HG02852 (cell line): ENCODE data around the gene CCDC60.

Experiments
- ATAC-seq: cut with Tn5 transposase; IDR thresholded peaks from one replicate; pipeline ENCODE4 v1.9.1; 2021; ENCODE audit warnings: mild to moderate bottlenecking, moderate library complexity; ENCODE audit not compliant: unreplicated experiment

CCDC60 gene

DNA sequence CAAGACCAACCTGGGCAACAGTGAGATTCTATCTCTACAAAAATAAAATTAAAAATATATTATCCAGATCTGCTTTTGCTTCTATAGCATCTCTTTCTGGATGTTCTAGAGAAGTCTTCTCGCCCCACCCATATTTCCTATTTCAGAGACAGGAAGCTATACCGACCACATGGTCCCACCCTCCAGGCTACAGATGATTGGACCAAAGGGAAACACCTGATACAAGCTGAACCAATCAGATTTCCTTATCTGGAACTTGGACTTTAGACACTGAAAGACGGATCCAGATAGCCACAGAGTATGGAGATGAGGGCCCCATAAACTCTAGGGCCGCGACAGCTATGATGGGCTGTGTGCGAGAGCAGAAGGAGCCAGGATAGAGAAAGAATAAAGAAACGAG is 48.7 kb downstream of the CCDC60 start:
- no peak for ATAC-seq

DNA sequence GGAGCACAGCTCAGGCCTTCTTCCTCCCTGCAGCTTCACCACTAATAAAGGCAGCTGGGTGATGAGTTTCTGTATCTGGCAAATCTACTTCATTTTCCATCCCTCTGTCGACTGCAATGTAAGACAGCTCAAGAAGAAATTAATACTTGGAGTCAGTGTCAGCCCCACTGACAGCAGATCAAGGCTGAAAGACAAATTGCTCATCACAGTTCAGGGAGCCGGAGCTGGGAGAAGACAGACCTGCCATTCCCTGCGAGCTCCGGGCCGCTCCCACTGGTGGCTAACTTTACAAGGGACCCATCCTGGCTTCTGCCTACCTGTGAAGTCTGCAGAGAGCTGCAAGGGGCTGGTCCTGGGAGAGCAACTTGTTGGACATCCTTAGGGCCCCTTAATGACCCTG is 49.8 kb downstream of the CCDC60 start:
- no peak for ATAC-seq

DNA sequence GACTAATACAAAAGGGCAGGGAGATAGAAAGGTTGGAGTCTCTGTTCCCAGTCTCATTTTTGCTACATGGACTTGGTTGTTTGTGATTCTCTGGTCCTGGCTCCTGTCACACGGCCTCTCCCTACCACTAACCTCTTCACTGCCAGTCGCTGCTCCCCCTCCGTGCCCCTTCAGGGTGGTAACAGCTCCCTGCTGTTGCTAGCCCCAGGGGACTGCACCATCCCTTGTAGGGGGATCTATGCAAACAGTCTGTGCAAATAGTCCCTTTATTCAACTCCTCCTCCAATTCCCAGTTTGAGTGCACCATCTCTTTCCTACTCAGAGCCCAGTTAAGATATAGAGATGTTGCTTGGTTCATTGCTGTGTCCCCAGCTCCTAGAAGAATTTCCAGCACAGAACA is 51.1 kb downstream of the CCDC60 start:
- no peak for ATAC-seq

DNA sequence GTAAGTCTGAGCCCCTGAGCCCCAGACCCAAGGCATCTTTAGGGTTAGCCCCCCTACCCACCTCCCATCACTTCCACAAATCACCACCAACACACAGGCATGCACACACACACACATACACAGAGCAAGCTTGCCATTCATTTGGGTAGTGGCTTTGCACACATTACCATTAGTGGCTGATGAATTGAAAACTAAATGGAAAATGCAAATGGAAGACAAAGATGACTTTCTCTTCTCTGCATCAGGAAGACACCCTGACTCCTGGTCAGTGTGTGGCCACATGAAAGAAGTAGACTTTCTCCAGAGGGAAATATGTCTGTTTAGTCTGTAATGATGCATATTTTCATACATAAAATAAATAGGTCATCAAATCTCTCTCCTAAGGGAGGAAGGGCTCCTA is 55.2 kb downstream of the CCDC60 start:
- ATAC-seq = no peak

DNA sequence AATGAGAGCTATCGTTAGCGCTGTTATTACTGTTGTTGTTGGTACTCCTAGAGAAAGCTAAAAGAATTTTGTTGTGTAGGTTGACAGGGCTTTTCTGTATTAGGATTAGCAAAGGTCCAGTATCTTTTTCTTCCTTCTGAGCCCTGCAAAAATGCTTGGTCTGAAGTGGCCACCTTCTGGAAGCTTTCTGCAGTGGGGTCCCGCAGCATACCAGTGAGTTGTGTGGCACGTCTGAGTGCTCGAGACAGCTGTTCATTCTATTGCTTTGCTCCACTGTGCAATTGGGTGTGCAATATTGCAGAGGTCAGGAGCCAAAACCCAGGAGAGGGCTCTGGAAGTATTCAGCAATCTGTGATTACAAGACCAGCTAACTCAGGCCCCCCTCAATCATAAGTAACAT is 57.1 kb downstream of the CCDC60 start:
- no peak for ATAC-seq

DNA sequence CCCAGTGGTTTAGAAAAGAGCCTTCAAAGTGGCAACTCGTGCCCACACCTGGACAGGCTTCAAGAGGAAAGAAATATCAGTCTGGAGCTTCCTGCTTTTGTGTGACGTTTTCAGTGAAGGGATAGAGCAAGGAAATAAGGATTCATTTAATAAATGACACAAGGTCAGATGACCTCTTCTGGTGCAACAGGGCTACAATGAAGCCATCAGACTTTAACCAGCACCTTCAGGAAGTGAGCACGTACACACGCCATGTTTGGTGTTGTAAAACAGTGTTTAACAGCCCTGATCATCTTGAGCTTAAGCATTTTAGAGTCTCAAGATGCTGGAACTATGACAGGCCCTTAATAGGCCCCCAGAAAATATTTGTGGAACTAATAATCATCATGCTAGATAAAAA is 59.1 kb downstream of the CCDC60 start:
- ATAC-seq = no peak

DNA sequence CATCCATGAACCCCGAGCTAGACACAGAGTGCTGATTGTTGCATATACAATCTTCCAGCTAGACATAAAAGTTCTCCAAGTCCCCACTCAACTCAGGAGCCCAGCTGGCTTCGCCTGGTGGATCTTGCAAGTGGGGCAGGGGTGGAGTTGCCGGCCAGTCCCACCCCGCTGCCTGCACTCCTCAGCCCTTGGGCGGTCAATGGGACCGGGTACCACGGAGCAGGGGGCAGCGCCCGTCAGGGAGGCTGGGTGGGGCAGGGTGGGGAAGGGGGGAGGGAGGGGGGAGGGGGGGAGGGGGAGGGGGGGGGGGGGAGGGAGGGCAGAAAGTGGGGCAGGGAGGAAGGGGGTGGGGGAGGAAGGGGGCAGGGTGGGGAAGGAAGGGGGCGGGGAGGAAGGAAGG is 63.0 kb downstream of the CCDC60 start:
- ATAC-seq = no peak

DNA sequence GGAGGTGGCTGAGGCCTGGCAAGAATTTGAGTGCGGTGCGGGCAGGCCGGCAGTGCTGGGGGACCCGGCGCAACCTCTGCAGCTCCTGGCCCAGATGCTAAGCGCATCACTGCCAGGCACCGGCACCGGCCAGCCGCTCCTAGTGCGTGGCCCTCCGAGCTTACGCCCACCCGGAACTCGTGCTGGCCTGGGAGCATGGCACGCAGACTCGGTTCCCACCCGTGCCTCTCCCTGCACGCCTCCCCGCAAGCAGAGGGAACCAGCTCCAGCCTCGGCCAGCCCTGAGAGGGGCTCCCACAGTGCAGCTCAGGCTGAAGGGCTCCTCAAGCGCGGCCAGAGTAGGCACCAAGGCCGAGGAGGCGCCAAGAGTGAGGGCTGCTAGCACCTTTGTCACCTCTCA is 63.7 kb downstream of the CCDC60 start:
- no peak for ATAC-seq

DNA sequence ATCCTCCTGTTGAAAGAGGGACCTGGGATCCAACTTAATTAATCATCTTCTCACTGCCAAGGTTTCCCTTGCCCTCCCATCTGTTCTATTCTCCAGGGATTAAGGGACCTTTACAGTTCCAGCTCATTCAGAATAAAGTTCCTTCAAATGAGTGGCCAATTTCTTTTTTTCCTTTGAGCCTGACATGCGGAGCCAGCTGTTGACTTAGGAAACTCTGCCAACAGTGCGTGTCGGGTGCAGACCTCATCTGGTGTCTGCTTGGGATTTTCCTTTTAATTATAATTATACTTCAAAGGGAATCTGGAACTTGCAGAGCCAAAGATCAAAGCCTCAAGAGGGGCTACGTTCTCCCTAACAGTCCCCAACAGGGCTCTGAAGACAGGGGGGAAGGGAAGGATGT is 64.8 kb downstream of the CCDC60 start:
- no peak for ATAC-seq

DNA sequence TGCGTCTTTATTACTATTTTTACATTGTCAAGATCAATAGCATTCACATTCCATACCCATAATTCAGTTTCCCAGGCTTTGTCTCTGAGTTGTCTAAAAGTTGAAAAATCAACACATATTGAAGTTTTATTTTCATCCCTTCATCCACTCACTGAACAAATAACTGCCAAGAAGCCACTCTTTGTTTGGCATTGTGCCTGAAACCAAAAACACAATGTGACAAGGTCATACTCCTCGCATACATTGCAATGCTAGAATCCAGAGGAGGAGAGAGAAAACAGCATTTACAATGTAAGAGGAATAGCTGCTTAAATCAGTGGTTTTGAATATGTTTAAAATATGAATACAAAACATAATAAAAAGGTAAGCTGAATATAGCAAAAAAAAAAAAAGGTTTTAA is 71.8 kb downstream of the CCDC60 start:
- no peak for ATAC-seq

DNA sequence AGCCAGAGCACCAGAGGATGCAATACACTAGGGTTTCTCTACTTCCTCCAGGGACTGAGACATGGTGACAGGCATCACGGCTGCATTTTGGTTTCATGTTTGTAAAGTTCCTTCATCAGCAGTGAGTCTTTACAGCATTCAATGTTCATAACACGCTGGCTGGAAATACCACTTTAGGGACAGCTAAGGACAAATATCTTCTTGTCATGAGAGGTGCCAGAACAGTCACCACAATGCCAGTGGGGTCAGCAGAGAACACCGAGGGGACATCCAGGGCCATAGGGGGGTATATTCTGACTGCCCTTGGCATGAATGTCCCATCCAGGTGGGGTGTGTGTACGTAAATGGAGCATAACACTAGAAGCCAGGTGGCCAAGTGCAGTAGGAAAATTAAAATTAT is 72.3 kb downstream of the CCDC60 start:
- no peak for ATAC-seq

DNA sequence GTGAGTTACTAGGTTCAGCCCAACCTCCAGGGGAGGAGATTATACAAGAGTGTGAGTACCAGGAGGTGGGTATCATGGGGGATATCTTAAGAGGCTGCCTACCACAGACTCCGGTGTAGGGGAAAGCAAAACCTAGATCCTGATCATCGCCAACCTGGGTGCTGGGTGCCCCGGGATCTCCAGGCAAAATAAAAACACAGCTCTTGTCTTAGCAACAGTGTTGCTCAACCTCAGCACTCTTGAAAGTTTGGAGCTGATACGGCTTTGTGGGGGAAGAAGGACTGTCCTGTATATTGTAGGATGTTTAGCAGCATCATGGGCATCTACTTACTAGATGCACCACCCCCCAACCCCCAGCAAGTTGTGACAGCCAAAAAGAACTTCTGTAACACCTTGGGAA is 74.5 kb downstream of the CCDC60 start:
- ATAC-seq = no peak

DNA sequence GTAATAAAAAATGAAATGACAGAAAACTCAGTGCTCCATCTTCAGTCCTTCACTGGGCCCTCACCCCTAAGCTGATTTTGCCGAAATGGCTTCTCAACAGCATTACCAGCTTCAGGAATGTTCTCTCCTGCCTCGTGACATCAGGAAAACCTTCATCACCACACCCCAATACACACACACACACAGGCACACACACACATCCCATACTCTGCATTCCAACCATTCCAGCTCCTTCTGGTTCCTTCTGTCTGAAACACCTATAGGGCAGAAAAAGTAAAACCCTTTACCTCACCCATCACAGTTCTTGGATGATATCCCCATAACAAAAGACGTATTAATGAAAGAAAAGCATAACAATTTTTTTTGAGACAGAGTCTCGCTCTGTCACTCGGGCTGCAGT is 75.9 kb downstream of the CCDC60 start:
- ATAC-seq = no peak

DNA sequence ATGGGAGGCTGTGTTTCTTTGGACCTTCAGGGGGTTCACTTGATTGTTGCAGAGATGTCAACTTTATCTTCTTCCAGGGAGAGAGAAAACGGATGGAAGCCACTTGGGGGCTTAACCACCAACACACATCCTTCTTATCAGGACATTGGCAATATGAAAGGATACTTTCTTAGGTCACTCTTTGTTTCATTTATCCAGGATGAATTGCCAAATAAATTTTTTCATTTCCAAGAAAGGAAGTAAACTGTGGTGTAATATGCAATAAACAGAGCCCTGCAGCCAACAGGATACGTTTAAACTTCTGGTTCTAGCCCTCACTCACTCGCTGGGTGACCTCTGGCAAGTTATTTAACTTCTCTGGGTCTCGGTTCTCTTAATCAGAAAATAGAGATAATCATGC is 77.8 kb downstream of the CCDC60 start:
- ATAC-seq = no peak

DNA sequence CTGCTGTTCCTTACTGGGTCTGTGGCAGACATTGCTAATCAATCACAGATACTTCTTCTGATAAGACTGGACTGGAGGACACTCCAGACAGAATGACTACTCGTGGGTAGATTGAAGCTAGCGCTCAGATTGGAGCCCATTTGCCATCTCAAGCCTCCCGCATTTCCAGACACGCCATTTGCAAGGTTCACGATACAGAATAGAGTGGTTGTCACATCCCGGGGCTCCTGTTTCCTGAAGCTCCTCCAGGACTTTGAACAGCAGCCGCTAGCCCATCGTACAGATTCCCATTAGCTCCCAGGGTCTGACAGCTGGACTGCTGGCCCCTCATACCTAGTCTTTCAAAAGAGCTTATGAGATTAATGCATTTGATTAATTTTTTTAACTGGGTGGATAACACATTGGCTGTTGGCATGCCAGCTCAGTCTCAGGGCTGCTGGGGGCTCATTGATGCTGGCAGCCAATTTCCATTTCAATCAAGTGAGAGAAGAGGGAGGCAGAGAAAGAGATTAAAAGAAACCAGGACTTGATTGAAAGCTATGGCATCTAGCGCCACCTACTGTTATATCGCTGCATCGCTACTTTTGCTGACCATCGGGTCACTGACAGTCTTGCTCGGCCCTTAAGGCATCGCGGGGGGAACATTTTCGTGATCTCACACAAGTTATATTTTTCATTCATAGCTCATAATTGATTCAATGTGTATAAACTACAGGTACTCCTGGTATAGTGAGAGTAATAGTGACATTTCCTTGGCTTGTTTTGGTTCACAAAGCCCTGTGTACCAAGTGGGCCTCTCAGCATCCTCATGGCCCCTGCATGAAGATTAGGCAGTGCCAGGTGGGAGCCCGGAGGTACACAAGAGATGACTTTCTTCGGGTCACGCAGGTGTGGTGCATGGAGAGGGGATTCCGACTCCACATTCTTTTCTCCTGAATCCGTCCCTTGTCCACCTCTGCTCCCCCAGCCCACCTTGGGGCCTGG is 78.6 kb downstream of the CCDC60 start:
- ATAC-seq = no peak

DNA sequence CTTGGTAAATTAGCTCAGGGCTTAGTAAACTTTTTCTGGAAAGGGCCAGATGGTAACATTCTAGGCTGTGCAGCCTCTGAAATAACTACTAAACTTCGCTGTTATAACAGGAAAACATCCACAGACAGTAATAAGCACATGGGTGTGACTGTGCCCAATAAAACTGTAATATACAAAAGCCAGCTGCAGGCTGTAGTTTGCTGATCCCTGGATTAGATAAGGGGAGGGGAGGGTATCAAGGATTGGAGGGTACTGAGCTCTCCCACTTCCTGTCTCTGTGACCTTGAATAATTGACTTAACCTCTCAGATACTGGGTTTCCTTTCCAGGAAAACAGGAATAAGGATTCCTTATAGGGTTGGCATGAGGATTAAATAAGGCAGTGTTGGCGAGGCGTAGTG is 81.2 kb downstream of the CCDC60 start:
- no peak for ATAC-seq

DNA sequence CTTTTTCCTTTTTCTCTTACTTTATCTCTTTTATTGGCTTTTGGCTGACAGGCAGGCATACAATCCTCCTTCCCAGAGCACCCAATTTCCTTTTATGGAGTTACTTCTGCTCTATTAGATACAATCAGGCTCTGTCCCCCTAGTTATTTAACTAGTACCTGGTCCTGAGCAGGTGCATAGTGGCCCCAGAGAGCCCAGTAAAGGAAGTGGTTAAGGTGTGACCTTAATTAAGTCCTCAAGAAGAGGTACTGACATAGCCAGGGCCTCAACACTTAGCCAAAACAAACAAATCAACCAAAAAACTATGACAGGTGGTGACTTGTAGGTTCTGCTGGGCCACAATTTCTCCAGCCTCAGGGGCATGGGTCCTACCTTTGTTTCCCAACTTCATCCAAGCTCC is 82.9 kb downstream of the CCDC60 start:
- no peak for ATAC-seq

DNA sequence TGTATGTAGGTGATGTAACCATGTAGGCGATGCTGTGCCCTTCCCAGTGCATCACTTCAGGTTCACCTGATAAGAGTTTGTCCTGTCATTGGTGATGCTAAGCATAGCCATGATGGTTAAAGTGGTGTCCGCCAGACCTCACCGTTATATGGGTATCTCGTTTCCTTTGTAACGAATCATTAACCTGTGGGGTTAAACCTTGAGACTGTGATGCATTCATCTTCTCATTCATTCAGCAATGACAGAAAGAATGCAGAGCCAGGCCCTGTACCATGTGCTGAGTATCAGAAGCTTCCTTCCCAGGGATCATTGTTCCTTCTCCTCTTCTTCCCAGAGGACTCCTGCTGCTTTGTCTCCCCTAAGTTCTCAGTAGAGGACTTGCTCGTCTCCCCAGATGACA is 84.9 kb downstream of the CCDC60 start:
- no peak for ATAC-seq

DNA sequence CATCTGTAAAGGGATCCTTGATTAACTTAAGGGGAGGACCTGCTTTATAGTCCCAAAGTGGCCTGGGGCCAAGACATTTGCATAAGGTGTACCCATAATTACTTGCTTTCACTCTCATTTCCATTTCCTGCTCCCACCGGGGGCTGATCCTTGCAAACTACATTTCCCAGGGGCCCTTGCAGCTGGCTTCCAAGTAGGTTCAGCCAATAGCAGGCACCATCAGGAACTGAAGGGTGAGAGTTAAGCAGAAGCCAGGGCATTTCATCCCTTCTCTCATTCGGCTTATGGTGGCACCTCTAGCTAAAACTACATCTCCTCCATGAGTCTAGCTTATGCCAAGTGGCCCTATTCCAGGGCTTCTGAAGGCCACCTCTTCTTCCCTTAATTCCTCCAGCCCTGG is 88.8 kb downstream of the CCDC60 start:
- no peak for ATAC-seq

DNA sequence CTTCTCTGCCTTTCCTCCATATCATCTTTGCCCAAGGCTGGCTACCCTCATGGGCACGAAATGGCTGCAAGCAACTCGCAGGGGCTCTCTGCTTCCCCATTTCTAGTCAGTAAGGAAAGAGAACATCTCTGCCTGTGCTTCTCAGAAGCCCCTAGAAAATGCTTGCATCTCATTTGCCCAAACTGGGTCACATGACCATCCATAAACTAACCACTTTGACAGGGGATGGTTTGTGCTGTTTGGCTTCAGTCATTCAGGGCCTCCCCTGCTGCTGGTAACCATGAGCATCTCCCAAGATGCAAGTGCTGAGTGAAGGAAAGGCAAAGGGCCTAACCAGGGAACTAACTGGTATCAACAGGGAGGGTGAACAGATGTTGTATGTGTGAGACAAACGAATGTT is 91.1 kb downstream of the CCDC60 start:
- ATAC-seq = no peak

DNA sequence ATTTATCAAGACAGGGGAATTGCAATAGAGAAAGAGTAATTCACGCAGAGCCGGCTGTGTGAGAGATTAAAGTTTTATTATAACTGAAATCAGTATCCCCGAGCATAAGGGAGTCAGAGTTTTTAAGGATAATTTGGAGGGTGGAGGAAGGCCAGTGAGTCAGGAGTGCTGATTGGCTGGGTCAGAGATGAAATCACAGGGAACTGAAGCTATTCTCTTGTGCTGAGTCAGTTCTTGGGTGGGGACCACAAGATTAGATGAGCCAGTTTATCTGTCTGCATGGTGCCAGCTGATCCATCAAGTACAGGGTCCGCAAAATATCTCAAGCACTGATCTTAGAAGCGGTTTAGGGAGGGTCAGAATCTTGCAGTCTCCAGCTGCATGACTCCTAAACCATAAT is 96.6 kb downstream of the CCDC60 start:
- ATAC-seq = no peak

DNA sequence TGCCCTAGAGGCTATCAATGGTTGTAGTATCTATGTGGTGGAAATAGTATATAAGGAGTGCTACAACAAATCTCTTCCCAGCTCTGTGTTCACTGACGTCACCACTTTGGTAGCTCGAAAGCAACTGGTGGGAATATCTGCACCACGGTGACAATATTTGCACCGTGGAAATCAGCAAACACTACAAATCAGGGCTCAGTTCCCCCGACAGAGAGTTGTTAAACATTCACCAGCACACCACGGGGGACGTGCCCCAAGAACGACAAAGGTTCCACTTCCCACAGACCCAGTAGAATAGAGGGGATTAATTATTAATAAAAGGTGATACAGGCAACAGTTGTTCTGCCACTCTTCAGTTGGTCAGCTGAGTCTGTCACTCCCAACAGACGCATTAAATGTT is 98.4 kb downstream of the CCDC60 start:
- no peak for ATAC-seq

DNA sequence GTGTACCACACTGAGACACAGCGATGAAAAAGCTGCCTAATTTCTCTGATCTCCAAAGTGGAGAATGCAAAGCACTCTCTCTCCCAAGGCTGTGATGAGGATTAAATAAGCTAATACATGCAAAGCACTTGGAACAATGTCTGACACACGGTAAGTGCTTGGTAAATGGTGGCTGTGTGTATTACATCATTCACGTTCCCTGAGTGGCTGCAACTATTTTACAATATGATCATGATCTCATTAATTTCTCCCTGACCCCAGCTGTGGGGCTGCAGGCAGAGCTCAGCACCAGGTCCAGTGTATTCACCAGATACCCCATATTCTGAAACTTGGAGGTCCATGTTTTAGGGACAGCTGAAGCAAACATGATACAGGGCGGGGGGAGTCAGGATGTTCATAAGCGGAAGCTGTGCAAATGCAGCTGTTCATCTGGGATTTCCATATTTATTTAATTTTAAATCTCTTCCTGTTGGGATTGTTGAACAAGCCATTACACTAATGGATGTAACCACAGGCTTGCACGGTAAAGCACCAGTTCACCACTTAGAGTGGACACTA is 106.4 kb downstream of the CCDC60 start:
- no peak for ATAC-seq
